ENCODE measurements around the gene ERC2. TPM values are rescaled to one million over a fixed set of nuclear protein-coding genes. Genes with fewer than 3 reads are reported as not detected.

ERC2 gene
- total RNA-seq, 3 donors from 2014 or later (not counting 1 experiment from before 2014, with no cell fraction given): not detected

- H3K9me3 ChIP-seq (ENCODE audit: control insufficient read depth, insufficient read depth, low read length): no peaks in the 10 kb centered on the region
- no peaks in the 10 kb centered on the region for H3K4me1 ChIP-seq (ENCODE audit: control insufficient read depth, insufficient read depth, low read length)
- no peaks in the 10 kb centered on the region for H3K36me3 ChIP-seq (ENCODE audit: control insufficient read depth, insufficient read depth, low read length)
- no peak overlapping the region for H3K27ac Mint-ChIP-seq
- no peak for DNase-seq
- no peak overlapping the region for H3K27ac ChIP-seq (ENCODE audit: low read length)
- H3K36me3 Mint-ChIP-seq: no peaks in the 10 kb centered on the region
- no peaks in the 10 kb centered on the region for H3K9me3 Mint-ChIP-seq
- WGBS (ENCODE audit: insufficient coverage): 91% methylated on average over 3 of the region's 3 CpGs
- H3K27me3 Mint-ChIP-seq (ENCODE audit: low read depth in 2 of 2): peaks cover 3 to 9% of the 10 kb centered on the region in 2 donors
- peaks cover 0 to 4% of the 10 kb centered on the region in 2 donors for H3K4me1 Mint-ChIP-seq
- no peak overlapping the region for H3K4me3 Mint-ChIP-seq
- H3K4me3 ChIP-seq (ENCODE audit: low read length): no peak overlapping the region
- ATAC-seq: no peak
- intact Hi-C loops (cut with micrococcal nuclease): no loop called here
- H3K27me3 ChIP-seq (ENCODE audit: control insufficient read depth, insufficient read depth, low read length): no peaks in the 10 kb centered on the region
- no peak for TF ChIP-seq CTCF (IDR thresholded peaks at IDR 0.05)
Observed at GRCh38 chr3:55622116-55622515, 846.2 kb downstream of the ERC2 start.

GRCh38 chr3:55621648-55622047 lies 846.6 kb downstream of the ERC2 start:
- H3K9me3 Mint-ChIP-seq: no peaks in the 10 kb centered on the region
- H3K4me1 ChIP-seq (ENCODE audit: control insufficient read depth, insufficient read depth, low read length): no peaks in the 10 kb centered on the region
- H3K4me3 ChIP-seq (ENCODE audit: low read length): no peak overlapping the region
- no peaks in the 10 kb centered on the region for H3K36me3 ChIP-seq (ENCODE audit: control insufficient read depth, insufficient read depth, low read length)
- no peak for TF ChIP-seq CTCF (IDR thresholded peaks at IDR 0.05)
- no peak overlapping the region for H3K27ac ChIP-seq (ENCODE audit: low read length)
- peaks cover 0 to 4% of the 10 kb centered on the region in 2 donors for H3K4me1 Mint-ChIP-seq
- peaks cover 3 to 9% of the 10 kb centered on the region in 2 donors for H3K27me3 Mint-ChIP-seq (ENCODE audit: low read depth in 2 of 2)
- no peaks in the 10 kb centered on the region for H3K36me3 Mint-ChIP-seq
- H3K27me3 ChIP-seq (ENCODE audit: control insufficient read depth, insufficient read depth, low read length): no peaks in the 10 kb centered on the region
- DNase-seq (no peak), ATAC-seq (no peak)
- H3K27ac Mint-ChIP-seq: no peak overlapping the region
- no peak overlapping the region for H3K4me3 Mint-ChIP-seq
- no peaks in the 10 kb centered on the region for H3K9me3 ChIP-seq (ENCODE audit: control insufficient read depth, insufficient read depth, low read length)
- WGBS (ENCODE audit: insufficient coverage): 84% methylated on average over 2 of the region's 2 CpGs
- intact Hi-C loops (cut with micrococcal nuclease): no loop called here

GRCh38 chr3:55621026-55621422 lies 847.2 kb downstream of the ERC2 start:
- no peak overlapping the region for H3K27ac ChIP-seq (ENCODE audit: low read length)
- no peak for DNase-seq
- H3K4me1 ChIP-seq (ENCODE audit: control insufficient read depth, insufficient read depth, low read length): no peaks in the 10 kb centered on the region
- no peak overlapping the region for H3K4me3 ChIP-seq (ENCODE audit: low read length)
- Mint-ChIP-seq H3K27ac (no peak overlapping the region), H3K4me1 (peaks cover 0 to 4% of the 10 kb centered on the region in 2 donors), H3K27me3 (ENCODE audit: low read depth in 2 of 2) (peaks cover 3 to 9% of the 10 kb centered on the region in 2 donors), H3K36me3 (no peaks in the 10 kb centered on the region), H3K9me3 (no peaks in the 10 kb centered on the region), H3K4me3 (no peak overlapping the region)
- no peaks in the 10 kb centered on the region for H3K36me3 ChIP-seq (ENCODE audit: control insufficient read depth, insufficient read depth, low read length)
- 77% methylated on average over 3 of the region's 3 CpGs for WGBS (ENCODE audit: insufficient coverage)
- no peak for TF ChIP-seq CTCF (IDR thresholded peaks at IDR 0.05)
- no peaks in the 10 kb centered on the region for H3K27me3 ChIP-seq (ENCODE audit: control insufficient read depth, insufficient read depth, low read length)
- no peaks in the 10 kb centered on the region for H3K9me3 ChIP-seq (ENCODE audit: control insufficient read depth, insufficient read depth, low read length)
- intact Hi-C loops (cut with micrococcal nuclease): no loop called here
- no peak for ATAC-seq

GRCh38 chr3:55620351-55621025 lies 847.8 kb downstream of the ERC2 start:
- 34% methylated on average over 10 of the region's 12 CpGs for WGBS (ENCODE audit: insufficient coverage)
- no peak for DNase-seq

More at GRCh38 chr3:55620351-55621025, 847.8 kb downstream of the ERC2 start:
- Histone ChIP-seq H3K4me3 (ENCODE audit: low read length) (no peak overlapping the region), H3K36me3 (ENCODE audit: control insufficient read depth, insufficient read depth, low read length) (no peaks in the 10 kb centered on the region), H3K27me3 (ENCODE audit: control insufficient read depth, insufficient read depth, low read length) (no peaks in the 10 kb centered on the region), H3K9me3 (ENCODE audit: control insufficient read depth, insufficient read depth, low read length) (no peaks in the 10 kb centered on the region), H3K4me1 (ENCODE audit: control insufficient read depth, insufficient read depth, low read length) (no peaks in the 10 kb centered on the region), H3K27ac (ENCODE audit: low read length) (no peak overlapping the region)
- intact Hi-C loops (cut with micrococcal nuclease): no loop called here
- Mint-ChIP-seq H3K9me3 (no peaks in the 10 kb centered on the region), H3K27me3 (ENCODE audit: low read depth in 2 of 2) (peaks cover 3 to 9% of the 10 kb centered on the region in 2 donors), H3K27ac (no peak overlapping the region), H3K36me3 (no peaks in the 10 kb centered on the region), H3K4me1 (peaks cover 0 to 4% of the 10 kb centered on the region in 2 donors), H3K4me3 (no peak overlapping the region)
- no peak for ATAC-seq
- TF ChIP-seq CTCF (IDR thresholded peaks at IDR 0.05): no peak

Measured in natural killer cell (primary cell).